ENCODE data around the gene JAG1.
"Not testable (repeated sequence)": the region's sequence is repeated elsewhere in the genome, so short reads cannot be mapped to it uniquely, and the experiment has no call there.

DNA sequence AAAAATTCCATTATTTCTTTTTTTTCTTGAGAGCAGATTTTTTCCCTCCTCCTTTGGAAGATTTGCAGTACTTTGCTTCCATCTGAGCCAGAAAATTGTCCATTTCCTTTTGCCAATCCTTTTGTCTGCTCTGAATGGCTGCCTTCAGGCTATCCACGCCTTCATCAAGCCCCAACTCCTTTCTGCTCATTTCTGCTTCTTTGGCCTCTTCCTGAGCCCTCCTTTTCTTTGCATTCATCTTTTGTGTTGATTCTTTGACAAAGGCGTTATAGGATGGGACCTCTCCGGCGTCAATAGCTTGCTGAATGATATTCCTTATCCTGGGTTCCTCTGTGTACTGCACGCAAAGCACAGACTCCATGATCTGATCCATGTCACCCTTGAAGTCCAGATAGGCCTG is 60.4 kb downstream of the JAG1 start:
- not testable (repeated sequence) for TF ChIP-seq POLR2A, POLR2AphosphoS5 (IDR thresholded peaks at IDR 0.05)
- TF ChIP-seq, protein P1, sequence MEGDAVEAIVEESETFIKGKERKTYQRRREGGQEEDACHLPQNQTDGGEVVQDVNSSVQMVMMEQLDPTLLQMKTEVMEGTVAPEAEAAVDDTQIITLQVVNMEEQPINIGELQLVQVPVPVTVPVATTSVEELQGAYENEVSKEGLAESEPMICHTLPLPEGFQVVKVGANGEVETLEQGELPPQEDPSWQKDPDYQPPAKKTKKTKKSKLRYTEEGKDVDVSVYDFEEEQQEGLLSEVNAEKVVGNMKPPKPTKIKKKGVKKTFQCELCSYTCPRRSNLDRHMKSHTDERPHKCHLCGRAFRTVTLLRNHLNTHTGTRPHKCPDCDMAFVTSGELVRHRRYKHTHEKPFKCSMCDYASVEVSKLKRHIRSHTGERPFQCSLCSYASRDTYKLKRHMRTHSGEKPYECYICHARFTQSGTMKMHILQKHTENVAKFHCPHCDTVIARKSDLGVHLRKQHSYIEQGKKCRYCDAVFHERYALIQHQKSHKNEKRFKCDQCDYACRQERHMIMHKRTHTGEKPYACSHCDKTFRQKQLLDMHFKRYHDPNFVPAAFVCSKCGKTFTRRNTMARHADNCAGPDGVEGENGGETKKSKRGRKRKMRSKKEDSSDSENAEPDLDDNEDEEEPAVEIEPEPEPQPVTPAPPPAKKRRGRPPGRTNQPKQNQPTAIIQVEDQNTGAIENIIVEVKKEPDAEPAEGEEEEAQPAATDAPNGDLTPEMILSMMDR (IDR thresholded peaks at IDR 0.05) = not testable (repeated sequence)

Data from suprapubic skin (tissue), 4 donors.